Measurements from ENCODE around the gene HPSE.

DNA sequence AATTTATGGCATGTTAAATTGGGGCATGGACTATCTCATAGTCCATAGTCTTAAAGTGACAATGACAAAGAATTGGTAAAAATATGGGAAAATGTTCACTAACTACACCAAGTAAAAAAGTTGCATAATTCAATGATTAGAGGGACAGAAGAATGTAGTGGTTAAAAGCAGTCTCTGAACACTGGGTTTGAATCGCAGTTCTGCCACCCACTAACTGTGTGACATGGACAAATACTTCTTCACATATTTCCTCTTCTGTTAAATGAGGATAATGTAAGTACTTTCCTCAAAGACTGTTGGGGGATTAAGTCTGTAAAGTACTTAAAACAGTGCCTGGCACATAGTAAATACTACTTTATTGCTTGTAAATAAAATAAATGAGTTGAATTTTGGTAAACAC lies 65.4 kb downstream of the HPSE start:
- TF ChIP-seq CTCF (IDR thresholded peaks at IDR 0.05) (no peak), POLR2AphosphoS5 (IDR thresholded peaks at IDR 0.05) (no peak)
